AG09319 (cell line): ENCODE results near the gene ZMYM2.

Experiments used
- DNase-seq: peaks from one replicate; pipeline ENCODE4 v3.0.0-alpha.2; 2010; ENCODE audit warnings: low read depth; ENCODE audit errors: extremely low read depth
- TF ChIP-seq, protein P1 (sequence below): IDR thresholded peaks from 2 replicates; pipeline ENCODE4 v1.5.1; 2011; ENCODE audit warnings: low read depth, mild to moderate bottlenecking, inconsistent platforms, low read length, moderate library complexity

Gene ZMYM2

DNA sequence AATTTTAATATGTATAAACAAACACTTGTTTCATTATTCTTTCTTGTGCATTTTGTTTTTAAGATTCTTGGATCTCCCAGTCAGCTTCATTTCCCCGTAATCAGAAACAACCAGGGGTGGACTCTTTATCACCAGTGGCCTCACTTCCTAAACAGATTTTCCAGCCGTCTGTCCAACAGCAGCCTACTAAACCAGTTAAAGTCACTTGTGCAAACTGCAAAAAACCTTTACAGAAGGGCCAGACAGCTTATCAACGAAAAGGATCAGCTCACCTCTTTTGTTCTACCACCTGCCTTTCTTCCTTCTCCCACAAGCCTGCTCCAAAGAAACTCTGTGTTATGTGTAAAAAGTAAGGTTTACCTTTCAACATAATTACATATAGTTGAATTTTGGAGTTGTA, 44.3 kb downstream of the ZMYM2 start:
- no peak for DNase-seq

DNA sequence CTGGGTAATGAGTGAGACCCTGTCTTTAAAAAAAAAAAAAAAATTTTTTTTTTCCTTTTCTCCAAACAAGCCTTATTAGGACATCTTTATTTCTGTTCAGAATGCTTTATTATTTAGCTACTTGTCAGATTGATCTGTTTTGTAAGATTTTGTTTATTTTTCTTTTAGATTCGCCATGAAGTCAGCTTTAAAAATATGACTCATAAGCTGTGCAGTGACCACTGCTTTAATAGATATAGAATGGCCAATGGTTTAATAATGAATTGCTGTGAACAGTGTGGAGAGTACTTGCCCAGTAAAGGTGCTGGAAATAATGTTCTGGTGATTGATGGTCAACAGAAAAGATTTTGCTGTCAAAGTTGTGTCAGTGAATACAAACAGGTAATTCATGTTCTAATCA, 47.7 kb downstream of the ZMYM2 start:
- TF ChIP-seq, protein P1, sequence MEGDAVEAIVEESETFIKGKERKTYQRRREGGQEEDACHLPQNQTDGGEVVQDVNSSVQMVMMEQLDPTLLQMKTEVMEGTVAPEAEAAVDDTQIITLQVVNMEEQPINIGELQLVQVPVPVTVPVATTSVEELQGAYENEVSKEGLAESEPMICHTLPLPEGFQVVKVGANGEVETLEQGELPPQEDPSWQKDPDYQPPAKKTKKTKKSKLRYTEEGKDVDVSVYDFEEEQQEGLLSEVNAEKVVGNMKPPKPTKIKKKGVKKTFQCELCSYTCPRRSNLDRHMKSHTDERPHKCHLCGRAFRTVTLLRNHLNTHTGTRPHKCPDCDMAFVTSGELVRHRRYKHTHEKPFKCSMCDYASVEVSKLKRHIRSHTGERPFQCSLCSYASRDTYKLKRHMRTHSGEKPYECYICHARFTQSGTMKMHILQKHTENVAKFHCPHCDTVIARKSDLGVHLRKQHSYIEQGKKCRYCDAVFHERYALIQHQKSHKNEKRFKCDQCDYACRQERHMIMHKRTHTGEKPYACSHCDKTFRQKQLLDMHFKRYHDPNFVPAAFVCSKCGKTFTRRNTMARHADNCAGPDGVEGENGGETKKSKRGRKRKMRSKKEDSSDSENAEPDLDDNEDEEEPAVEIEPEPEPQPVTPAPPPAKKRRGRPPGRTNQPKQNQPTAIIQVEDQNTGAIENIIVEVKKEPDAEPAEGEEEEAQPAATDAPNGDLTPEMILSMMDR, result no peak

More for the DNA sequence above, 44.3 kb downstream of the ZMYM2 start:
- TF ChIP-seq, protein P1, result no peak

DNA sequence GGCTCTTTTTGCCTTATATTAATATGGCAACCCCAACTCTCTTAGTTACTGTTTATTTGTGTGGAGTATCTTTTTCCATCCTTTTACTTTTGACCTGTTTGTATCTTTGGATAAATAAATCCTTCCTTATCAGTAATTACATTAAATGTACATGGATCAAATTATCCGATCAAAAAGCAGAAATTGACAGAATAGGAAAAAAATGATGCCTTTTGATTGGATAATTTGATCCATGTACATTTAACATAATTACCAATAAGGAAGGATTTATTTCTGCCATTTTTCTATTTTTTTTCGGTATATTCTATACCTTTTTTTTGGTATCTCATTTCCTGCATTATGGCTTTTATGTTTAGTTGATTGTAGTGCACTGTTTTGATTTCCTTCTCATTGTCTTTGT, 57.2 kb downstream of the ZMYM2 start:
- no peak for DNase-seq
- TF ChIP-seq, protein P1, result no peak

More for the DNA sequence above, 47.7 kb downstream of the ZMYM2 start:
- no peak for DNase-seq

DNA sequence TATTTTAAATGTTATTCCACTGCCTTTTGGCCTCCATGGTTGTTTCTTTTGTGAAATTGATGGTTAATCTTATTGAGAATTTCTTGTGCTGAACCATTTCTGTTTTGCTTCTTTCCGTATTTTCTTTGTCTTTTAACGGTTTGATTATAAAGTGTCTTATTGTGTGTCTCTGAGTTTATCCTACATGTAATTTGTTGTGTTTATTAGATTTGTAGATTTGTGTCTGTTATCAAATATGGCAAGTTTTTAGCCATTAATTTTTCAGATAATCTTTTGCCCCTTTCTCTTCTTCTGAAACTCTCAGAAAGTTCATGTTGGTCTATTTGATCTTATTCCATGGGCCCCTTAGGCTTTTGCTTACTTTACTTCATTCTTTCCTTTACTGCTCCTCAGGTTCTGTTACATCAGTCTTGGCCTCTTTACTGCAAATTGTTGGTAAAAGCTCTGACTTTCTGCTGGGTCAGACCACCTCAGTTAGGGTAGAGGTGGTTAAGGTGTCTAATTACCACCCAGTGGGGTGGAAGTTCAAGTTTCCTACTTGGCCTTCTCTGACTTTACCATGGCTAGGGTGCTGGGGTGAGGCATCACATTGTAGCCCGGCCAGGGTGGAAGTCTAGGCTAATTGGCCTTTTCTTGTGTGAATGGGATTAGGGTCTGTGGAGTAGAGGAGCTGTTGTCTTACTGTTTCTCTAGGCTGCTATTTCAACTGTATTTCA, 58.3 kb downstream of the ZMYM2 start:
- no peak for DNase-seq
- TF ChIP-seq, protein P1, result no peak

DNA sequence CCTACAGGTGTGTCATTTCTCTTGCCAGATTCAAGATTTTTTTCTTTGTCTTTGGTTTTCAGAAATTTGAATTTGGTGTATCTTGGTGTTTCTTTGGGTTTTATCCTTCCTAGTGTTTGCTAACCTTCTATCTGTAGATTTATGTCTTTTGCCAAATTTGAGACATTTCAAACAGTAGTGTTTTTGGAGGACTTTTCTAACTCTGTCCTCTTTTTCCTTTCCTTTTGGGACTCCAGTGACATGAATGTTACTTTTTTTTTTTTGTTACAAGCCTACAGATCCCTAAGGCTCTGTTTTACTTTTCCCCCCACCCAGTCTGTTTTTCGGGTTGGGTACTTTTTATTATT, 58.8 kb downstream of the ZMYM2 start:
- TF ChIP-seq, protein P1, result no peak
- DNase-seq, result no peak

DNA sequence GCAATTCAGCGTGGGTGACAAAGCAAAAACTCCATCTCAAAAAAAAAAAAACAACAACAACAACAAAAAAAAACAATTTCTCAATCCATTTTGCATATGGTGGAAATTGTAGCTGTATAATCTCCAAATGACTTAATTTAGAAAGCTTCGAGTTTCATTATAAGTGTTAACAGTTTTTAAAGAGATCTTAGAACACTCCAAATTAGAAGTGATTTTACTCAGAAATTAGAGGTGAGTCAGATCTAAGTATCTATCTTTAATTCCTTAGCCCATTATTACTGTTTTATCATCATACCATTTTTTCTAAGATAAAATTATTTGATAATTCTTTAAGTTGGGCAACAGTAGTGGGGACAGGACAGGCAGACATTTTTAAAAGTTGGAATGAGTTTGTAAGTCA, 60.5 kb downstream of the ZMYM2 start:
- no peak for DNase-seq

DNA sequence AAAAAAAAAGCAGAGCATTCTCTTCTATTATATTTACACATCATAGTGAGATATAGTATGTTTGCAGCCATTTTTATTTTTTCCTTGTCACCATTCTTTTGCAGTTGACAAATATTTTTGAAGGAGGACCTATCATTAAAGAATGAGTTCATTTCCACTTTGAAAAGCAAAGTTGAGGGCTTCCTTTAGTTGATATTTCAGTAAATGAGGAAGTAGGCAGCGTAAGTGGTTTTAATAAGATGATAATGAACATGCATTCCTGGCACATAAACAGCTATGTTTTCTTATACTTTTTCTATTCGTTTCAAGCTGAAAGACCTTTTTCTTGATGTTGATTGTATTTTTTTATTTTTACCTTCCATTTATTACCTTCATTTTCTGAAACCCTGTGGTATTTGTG, 66.2 kb downstream of the ZMYM2 start:
- no peak for DNase-seq
- TF ChIP-seq, protein P1, result no peak

More for the DNA sequence above, 60.5 kb downstream of the ZMYM2 start:
- TF ChIP-seq, protein P1, result no peak
